D721Med (cell line): ENCODE data around the gene PLA2G15.
"Not testable (repeated sequence)": the region's sequence is repeated elsewhere in the genome, so short reads cannot be mapped to it uniquely, and the experiment has no call there.

Experiments used
- DNase-seq: peaks from one replicate; pipeline ENCODE4 v3.0.0; 2011; ENCODE audit warnings: low spot score; ENCODE audit not compliant: insufficient read length
- FAIRE-seq: peaks from 2 replicates; lab custom pipeline; 2011; peaks lifted over from hg19 to GRCh38; lab: Jason Lieb, UNC
- CTCF ChIP-seq: IDR thresholded peaks from 2 replicates; pipeline ENCODE4 v1.5.1; 2012; ENCODE audit warnings: mild to moderate bottlenecking, control low read depth; ENCODE audit not compliant: insufficient read depth; ENCODE audit errors: missing control alignments

Gene PLA2G15

DNA sequence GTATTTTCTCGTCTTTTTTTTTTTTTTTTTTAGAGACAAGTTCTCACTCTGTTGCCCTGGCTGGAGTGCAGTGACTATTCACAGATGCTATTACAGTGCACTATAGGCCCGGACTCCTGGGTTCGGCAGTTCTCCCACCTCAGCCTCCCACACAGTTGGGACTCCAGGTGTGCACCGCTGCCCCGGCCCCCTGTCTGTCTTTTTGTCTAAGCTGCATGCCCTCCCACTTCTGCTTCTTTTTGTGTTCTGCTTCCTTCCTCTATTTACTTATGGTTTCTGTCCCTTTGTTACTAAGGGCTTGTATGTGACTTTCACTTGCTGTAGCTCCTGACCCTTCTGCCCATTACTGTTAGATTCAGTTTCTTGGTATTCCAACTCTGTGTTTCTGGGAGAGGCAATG lies 39.7 kb downstream of the PLA2G15 start:
- no peak for TF ChIP-seq CTCF
- FAIRE-seq: no peak
- DNase-seq: no peak

- FAIRE-seq: no peak
- no peak for DNase-seq
- no peak for TF ChIP-seq CTCF
These were observed 40.5 kb downstream of the PLA2G15 start for GRCh38 chr16:68285683-68286082.

GRCh38 chr16:68286153-68287074 lies 41.2 kb downstream of the PLA2G15 start:
- no peak for TF ChIP-seq CTCF
- DNase-seq (no peak), FAIRE-seq (no peak)

GRCh38 chr16:68287276-68288251 lies 42.4 kb downstream of the PLA2G15 start:
- no peak for TF ChIP-seq CTCF
- FAIRE-seq: no peak
- no peak for DNase-seq

DNA sequence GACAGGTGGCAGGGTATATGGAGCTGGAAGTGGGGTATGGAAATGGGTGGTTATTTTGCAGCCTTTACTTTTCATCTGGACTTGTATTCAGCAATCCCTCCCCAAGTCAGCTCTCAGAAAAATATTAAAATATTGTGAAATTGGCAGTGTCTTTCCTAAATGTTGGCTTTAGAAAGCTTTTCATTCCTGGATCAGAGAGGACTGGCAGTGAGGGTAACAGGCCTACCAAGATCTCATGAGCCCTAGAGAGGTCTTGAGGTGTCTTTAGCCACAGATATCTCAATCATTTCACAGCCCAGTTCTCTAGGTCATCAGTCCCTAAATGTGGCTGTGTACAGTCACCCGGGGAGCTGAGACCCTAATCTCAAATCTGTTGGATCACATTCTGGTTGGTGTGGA lies 43.1 kb downstream of the PLA2G15 start:
- FAIRE-seq: no peak

GRCh38 chr16:68288796-68289195 lies 43.6 kb downstream of the PLA2G15 start:
- not testable (repeated sequence) for FAIRE-seq

More for the DNA sequence above, 43.1 kb downstream of the PLA2G15 start:
- no peak for DNase-seq
- no peak for TF ChIP-seq CTCF

DNA sequence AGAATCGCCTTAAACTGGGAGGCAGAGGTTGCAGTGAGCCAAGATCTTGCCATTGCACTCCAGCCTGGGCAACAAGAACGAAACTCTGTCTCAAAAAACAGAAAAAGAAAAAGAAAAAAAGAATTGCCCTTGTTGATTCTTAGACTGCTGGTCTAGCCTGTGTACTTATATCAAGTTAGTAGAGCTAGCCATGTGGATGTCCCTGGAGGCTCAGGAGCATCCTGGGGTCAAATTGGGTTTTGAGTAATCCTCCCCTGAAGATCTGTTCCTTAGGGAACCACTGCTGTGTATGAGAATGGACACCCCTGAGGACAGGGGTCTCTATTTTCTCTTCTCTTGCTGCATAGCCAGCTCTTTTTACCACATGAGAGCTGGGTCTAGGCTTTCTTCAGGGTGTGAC lies 44.0 kb downstream of the PLA2G15 start:
- no peak for FAIRE-seq
- TF ChIP-seq CTCF: no peak

More at GRCh38 chr16:68288796-68289195, 43.6 kb downstream of the PLA2G15 start:
- DNase-seq: not testable (repeated sequence)

More for the DNA sequence above, 44.0 kb downstream of the PLA2G15 start:
- DNase-seq: no peak
